Myometrial cell (primary cell): ENCODE measurements around the gene UFL1. TPM values are rescaled to one million over a fixed set of nuclear protein-coding genes. Genes with fewer than 3 reads are reported as not detected.

ENCODE experiments used
- total RNA-seq: library from RNA; depleted of rRNA; stranded (reverse); fragments of >200 nt; gene quantifications from 2 replicates; pipeline ENCODE4 v1.2.3, GENCODE V29; 2015

Gene UFL1
- total RNA-seq = 30.0 and 37.7 TPM in 2 replicates

DNA sequence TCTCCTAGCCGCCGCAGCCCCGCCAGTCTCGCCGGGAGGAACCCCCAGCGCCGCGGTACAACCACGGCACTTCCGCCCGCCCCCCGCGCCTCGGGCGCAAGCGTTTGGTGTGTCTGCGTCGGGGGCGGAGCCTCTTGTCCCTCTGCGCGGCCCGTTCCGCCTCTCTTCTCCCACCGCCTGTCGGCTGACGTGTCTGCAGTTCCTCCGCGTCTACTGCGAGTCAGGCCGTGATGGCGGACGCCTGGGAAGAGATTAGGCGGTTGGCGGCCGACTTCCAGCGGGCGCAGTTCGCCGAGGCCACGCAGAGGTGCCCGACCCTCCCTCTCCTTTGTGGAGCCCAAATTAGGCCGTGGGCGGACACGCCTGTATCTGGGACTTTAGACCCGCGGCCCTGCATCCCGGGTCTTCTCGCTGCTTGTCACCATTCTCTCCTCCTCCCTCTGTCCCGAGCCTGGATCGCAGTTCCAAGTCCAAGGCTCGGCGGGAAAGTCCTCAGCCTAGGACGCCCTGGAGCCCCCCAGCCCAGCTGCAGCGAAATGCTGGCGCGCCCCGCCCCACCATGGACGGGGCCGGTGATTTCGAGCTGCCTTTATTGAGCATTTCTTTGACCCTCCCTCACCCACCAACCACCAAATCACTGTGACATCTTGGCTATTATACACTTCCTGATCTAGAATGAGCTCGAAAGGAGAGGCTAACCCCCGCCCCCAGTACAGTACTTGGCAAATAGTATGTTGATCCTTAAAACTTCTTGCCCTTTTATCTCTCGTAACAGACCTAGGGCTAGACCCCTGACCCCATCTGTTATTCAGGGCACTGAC is at the start of gene UFL1:
Gene UFL1 (plus strand): TSS at position 163 of the 821 bp plus-strand sequence. CDS start 68 bp downstream, at position 231.

DNA sequence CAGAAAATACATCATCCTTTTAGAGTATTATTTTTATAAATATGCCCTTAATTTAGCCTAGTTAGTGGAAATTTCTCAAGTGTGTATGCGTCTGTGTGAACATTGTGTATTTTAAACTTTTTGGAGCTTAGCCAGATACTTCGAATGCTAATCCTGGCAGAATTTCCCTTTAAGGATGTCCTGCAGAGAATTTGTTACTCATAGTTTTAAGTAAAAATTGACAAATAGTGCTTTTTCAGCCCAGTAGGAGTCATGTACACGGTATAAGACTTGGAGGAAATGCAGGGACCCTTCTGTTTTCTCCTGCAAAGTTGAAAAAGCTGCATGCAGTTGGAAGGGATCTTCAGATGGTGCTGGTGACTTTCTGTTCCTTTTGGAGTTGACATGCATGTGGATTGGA is 41.3 kb downstream of the UFL1 start, which contains the start of gene FHL5:
Gene FHL5 (plus strand): TSS at position 243 of the 400 bp plus-strand sequence. CDS start 40,486 bp downstream, outside the sequence.

Other genes with a start within 250 kb of the UFL1 start
- gene FHL5, start 41.3 kb downstream of the UFL1 start, total RNA-seq = not detected in 2 replicates